HEK293 (cell line): Measurements from ENCODE around the gene ZFP62.

Experiments used
- ELK4 ChIP-seq: IDR thresholded peaks from 2 replicates; pipeline ENCODE4 v1.6.1; 2011; ENCODE audit warnings: mild to moderate bottlenecking, low read depth, low read length, borderline replicate concordance
- GLI2 ChIP-seq: fragments of 450-650 bp; formaldehyde crosslinking; IDR thresholded peaks from 2 replicates; pipeline ENCODE4; 2017; ENCODE audit warnings: missing biosample characterization, missing genetic modification characterization, low read depth, borderline replicate concordance
- KLF16 ChIP-seq: fragments of 450-650 bp; formaldehyde crosslinking; IDR thresholded peaks from 2 replicates; pipeline ENCODE4 v1.5.1; 2017; ENCODE audit warnings: missing biosample characterization, missing genetic modification characterization
- PRDM10 ChIP-seq: fragments of 450-650 bp; formaldehyde crosslinking; IDR thresholded peaks from 2 replicates; pipeline ENCODE4 v1.5.1; 2016; ENCODE audit warnings: missing biosample characterization, missing genetic modification characterization
- REST ChIP-seq: fragments of 450-650 bp; formaldehyde crosslinking; IDR thresholded peaks from 2 replicates; pipeline ENCODE4 v1.5.1; 2016; ENCODE audit warnings: missing biosample characterization, missing genetic modification characterization
- SP7 ChIP-seq: fragments of 450-650 bp; formaldehyde crosslinking; IDR thresholded peaks from 2 replicates; pipeline ENCODE4 v1.5.1; 2016; ENCODE audit warnings: missing biosample characterization, missing genetic modification characterization
- TSHZ1 ChIP-seq: fragments of 450-650 bp; formaldehyde crosslinking; IDR thresholded peaks from 2 replicates; pipeline ENCODE4 v1.5.1; 2016; ENCODE audit warnings: missing biosample characterization, missing genetic modification characterization, borderline replicate concordance
- ZBTB10 ChIP-seq: fragments of 450-650 bp; formaldehyde crosslinking; IDR thresholded peaks from 2 replicates; pipeline ENCODE4 v1.5.1; 2016; ENCODE audit warnings: missing biosample characterization, missing genetic modification characterization
- ZNF112 ChIP-seq: fragments of 450-650 bp; formaldehyde crosslinking; IDR thresholded peaks from 2 replicates; pipeline ENCODE4 v1.5.0; 2017; ENCODE audit warnings: missing biosample characterization, missing genetic modification characterization
- ZNF174 ChIP-seq: fragments of 450-650 bp; formaldehyde crosslinking; IDR thresholded peaks from 2 replicates; pipeline ENCODE4 v1.5.0; 2017; ENCODE audit warnings: missing biosample characterization, mild to moderate bottlenecking, missing genetic modification characterization
- ZNF266 ChIP-seq: fragments of 450-650 bp; formaldehyde crosslinking; IDR thresholded peaks from 2 replicates; pipeline ENCODE4 v1.5.1; 2016; ENCODE audit warnings: missing biosample characterization, missing genetic modification characterization, low read depth
- ZNF292 ChIP-seq: fragments of 450-650 bp; formaldehyde crosslinking; IDR thresholded peaks from 2 replicates; pipeline ENCODE4 v1.5.1; 2016; ENCODE audit warnings: low read depth, missing biosample characterization, missing genetic modification characterization, borderline replicate concordance
- ZNF324 ChIP-seq: fragments of 450-650 bp; formaldehyde crosslinking; IDR thresholded peaks from 2 replicates; pipeline ENCODE4 v1.5.1; 2016; ENCODE audit warnings: missing biosample characterization, missing genetic modification characterization
- ZNF391 ChIP-seq: fragments of 450-650 bp; formaldehyde crosslinking; IDR thresholded peaks from 2 replicates; pipeline ENCODE4 v1.5.1; 2016; ENCODE audit warnings: low read depth, missing biosample characterization, missing genetic modification characterization, borderline replicate concordance
- ZNF510 ChIP-seq: fragments of 450-650 bp; formaldehyde crosslinking; IDR thresholded peaks from 2 replicates; pipeline ENCODE4 v1.5.1; 2018; ENCODE audit warnings: mild to moderate bottlenecking, missing genetic modification characterization, missing biosample characterization; ENCODE audit not compliant: insufficient replicate concordance
- ZNF560 ChIP-seq: fragments of 450-650 bp; formaldehyde crosslinking; IDR thresholded peaks from 2 replicates; pipeline ENCODE4 v1.5.1; 2017; ENCODE audit warnings: missing biosample characterization, missing genetic modification characterization, borderline replicate concordance
- ZNF660 ChIP-seq: fragments of 450-650 bp; IDR thresholded peaks from 2 replicates; pipeline ENCODE4 v1.5.1; 2018; ENCODE audit warnings: missing biosample characterization, mild to moderate bottlenecking, missing genetic modification characterization
- ZNF776 ChIP-seq: fragments of 450-650 bp; formaldehyde crosslinking; IDR thresholded peaks from 2 replicates; pipeline ENCODE4 v1.5.0; 2017; ENCODE audit warnings: missing biosample characterization, missing genetic modification characterization, borderline replicate concordance
- ZSCAN16 ChIP-seq: fragments of 450-650 bp; formaldehyde crosslinking; IDR thresholded peaks from 2 replicates; pipeline ENCODE4 v1.5.1; 2016; ENCODE audit warnings: missing biosample characterization, missing genetic modification characterization

The ZFP62 gene

GRCh38 chr5:180810210-180810958, 50.7 kb downstream of the ZFP62 start (continued):
- TF ChIP-seq ZSCAN16 (tag by site-specific recombination): no peak
- no peak for TF ChIP-seq ZNF560 (tag by site-specific recombination)
- TF ChIP-seq ZNF292 (tag by site-specific recombination): no peak
- TF ChIP-seq ZNF324: 0 out of 2 replicates have a peak, but pooled peaks have one; percentile 24
- peak; percentile 70; the same call in 1 of the 2 replicates for TF ChIP-seq ZNF391 (tag by site-specific recombination)
- TF ChIP-seq ZNF266 (tag by site-specific recombination): no peak
- no peak; the same call in 1 of the 2 replicates for TF ChIP-seq KLF16 (tag by site-specific recombination)
- TF ChIP-seq ZNF776: no peak
- TF ChIP-seq ZNF660 (tag by site-specific recombination): peak; percentile 51
- peak; percentile 30; the same call in 1 of the 2 replicates for TF ChIP-seq ZBTB10
- peak; percentile 89 for TF ChIP-seq SP7 (tag by site-specific recombination)
- TF ChIP-seq REST (tag by site-specific recombination): peak; percentile 57; the same call in 1 of the 2 replicates
- TF ChIP-seq ZNF510 (tag by site-specific recombination): no peak
- TF ChIP-seq GLI2 (tag by site-specific recombination): no peak
- no peak for TF ChIP-seq ELK4
- TF ChIP-seq PRDM10 (tag by site-specific recombination): peak; percentile 94
- TF ChIP-seq ZNF112 (tag by site-specific recombination): no peak
- no peak for TF ChIP-seq TSHZ1
- TF ChIP-seq ZNF174 (tag by site-specific recombination): no peak
